ENCODE data around the gene GNG2. TPM values are rescaled to one million over a fixed set of nuclear protein-coding genes. Genes with fewer than 3 reads are reported as not detected.

The GNG2 gene
- total RNA-seq, 2 donors from 2014 or later = 47.9 to 51.6 TPM

DNA sequence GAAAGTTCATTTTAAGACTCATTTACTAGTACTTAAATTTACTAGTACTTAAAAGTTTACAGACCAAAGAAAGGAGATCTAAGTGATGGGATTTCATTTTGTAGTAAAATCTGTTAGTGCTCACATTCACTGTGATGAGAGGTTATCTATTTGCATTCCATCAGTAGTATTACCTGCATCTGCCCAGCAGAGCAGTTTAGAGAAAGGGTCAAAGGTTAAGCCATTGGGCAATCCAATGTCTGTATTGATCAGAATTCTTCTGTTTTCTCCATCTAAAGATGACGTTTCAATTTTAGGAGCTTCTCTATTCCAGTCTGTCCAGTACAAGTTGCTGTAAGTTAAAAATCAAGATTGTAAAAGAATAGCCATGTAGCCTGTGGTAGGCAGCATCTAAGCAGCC is 147.2 kb downstream of the GNG2 start:
- Mint-ChIP-seq H3K36me3 (ENCODE audit: low read depth) (peaks cover 68% of the 10 kb centered on the region), H3K4me3 (no peak overlapping the region)

DNA sequence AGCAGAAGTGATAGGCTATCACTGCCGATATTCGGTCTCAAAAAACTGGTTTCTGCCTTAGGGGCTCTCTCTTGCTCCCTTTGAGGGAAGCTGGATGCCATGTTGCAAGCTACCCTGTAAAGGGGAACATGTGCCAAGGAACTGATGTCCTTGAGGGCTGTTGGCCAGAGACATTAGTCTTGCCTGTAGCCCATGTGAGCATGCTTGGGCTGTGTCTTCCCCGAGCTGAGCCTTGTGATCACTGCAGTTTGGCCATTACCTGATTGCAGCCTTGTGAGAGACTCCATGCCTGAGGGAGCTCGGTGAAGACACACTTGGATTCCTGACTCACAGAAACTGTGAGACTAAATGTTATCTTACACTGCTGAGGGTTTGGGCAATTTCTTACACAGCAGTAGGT is 147.7 kb downstream of the GNG2 start:
- peaks cover 92% of the 10 kb centered on the region for H3K36me3 ChIP-seq (ENCODE audit: control insufficient read depth, insufficient read depth, low read length)
- Mint-ChIP-seq H3K4me3 (no peak overlapping the region), H3K9me3 (no peaks in the 10 kb centered on the region), H3K4me1 (peaks cover 19% of the 10 kb centered on the region), H3K36me3 (ENCODE audit: low read depth) (peaks cover 64% of the 10 kb centered on the region), H3K27ac (no peak overlapping the region), H3K27me3 (ENCODE audit: insufficient read depth) (no peaks in the 10 kb centered on the region)
- no peak for DNase-seq
- no peaks in the 10 kb centered on the region for H3K27me3 ChIP-seq (ENCODE audit: control insufficient read depth, insufficient read depth, low read length, poor library complexity, severe bottlenecking)
- TF ChIP-seq, protein P1, sequence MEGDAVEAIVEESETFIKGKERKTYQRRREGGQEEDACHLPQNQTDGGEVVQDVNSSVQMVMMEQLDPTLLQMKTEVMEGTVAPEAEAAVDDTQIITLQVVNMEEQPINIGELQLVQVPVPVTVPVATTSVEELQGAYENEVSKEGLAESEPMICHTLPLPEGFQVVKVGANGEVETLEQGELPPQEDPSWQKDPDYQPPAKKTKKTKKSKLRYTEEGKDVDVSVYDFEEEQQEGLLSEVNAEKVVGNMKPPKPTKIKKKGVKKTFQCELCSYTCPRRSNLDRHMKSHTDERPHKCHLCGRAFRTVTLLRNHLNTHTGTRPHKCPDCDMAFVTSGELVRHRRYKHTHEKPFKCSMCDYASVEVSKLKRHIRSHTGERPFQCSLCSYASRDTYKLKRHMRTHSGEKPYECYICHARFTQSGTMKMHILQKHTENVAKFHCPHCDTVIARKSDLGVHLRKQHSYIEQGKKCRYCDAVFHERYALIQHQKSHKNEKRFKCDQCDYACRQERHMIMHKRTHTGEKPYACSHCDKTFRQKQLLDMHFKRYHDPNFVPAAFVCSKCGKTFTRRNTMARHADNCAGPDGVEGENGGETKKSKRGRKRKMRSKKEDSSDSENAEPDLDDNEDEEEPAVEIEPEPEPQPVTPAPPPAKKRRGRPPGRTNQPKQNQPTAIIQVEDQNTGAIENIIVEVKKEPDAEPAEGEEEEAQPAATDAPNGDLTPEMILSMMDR (conservative IDR thresholded peaks at IDR 0.05) = no peak
- no peak overlapping the region for H3K9ac ChIP-seq (ENCODE audit: extremely low read depth, low read length, poor library complexity, severe bottlenecking)
- H3K27ac ChIP-seq (ENCODE audit: low read depth, low read length) = no peak overlapping the region
- H3K4me1 ChIP-seq (ENCODE audit: control insufficient read depth, insufficient read depth, low read length) = peaks cover 2% of the 10 kb centered on the region
- WGBS, 2 experiments (ENCODE audit: insufficient coverage in 1 of 2, insufficient read length in 1 of 2) = 85 to 94% methylated on average over 3 to 4 of the region's 4 CpGs
- no peak overlapping the region for H3K4me3 ChIP-seq (ENCODE audit: low read length)
- no peaks in the 10 kb centered on the region for H3K9me3 ChIP-seq (ENCODE audit: control insufficient read depth, low read length)

More for the DNA sequence above, 147.2 kb downstream of the GNG2 start:
- no peak overlapping the region for H3K27ac Mint-ChIP-seq
- 93% methylated on average over 1 of the region's 1 CpG; no CpG with 5 or more reads in 1 of the 2 experiments for WGBS, 2 experiments (ENCODE audit: insufficient coverage in 1 of 2, insufficient read length in 1 of 2)
- H3K9me3 Mint-ChIP-seq = no peaks in the 10 kb centered on the region
- Histone ChIP-seq H3K36me3 (ENCODE audit: control insufficient read depth, insufficient read depth, low read length) (peaks cover 97% of the 10 kb centered on the region), H3K4me1 (ENCODE audit: control insufficient read depth, insufficient read depth, low read length) (peaks cover 6% of the 10 kb centered on the region), H3K9me3 (ENCODE audit: control insufficient read depth, low read length) (no peaks in the 10 kb centered on the region), H3K9ac (ENCODE audit: extremely low read depth, low read length, poor library complexity, severe bottlenecking) (no peak overlapping the region), H3K27ac (ENCODE audit: low read depth, low read length) (no peak overlapping the region), H3K27me3 (ENCODE audit: control insufficient read depth, insufficient read depth, low read length, poor library complexity, severe bottlenecking) (no peaks in the 10 kb centered on the region), H3K4me3 (ENCODE audit: low read length) (no peak overlapping the region)
- TF ChIP-seq, protein P1 (conservative IDR thresholded peaks at IDR 0.05) = no peak
- no peak for DNase-seq
- no peaks in the 10 kb centered on the region for H3K27me3 Mint-ChIP-seq (ENCODE audit: insufficient read depth)
- H3K4me1 Mint-ChIP-seq = peaks cover 14% of the 10 kb centered on the region

DNA sequence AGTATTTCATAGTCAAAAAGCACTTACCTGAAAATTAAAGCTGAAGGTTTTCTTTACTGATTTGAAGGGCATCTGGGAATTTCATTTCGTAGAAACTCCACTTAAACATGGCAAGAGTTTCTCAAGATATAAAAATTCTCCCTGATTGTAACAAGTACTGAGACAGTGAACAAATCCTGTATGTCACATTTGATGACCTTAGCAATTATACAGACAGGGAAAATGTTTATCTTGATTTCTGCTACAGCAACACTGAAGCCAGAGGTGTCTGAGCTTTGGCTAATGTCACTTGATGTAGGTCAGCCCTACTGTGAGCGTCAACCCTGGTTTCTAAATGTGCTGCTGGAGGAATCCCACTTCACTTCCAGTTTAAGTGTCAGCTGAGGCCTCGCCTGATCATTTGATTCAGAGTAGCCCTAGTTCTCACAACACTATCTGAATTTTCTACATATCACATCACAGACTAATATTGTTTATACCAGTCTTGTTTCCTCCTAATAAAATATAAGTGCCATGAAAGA is 149.8 kb downstream of the GNG2 start:
- peaks cover 71% of the 10 kb centered on the region for H3K36me3 ChIP-seq (ENCODE audit: control insufficient read depth, insufficient read depth, low read length)
- no peaks in the 10 kb centered on the region for H3K9me3 ChIP-seq (ENCODE audit: control insufficient read depth, low read length)
- TF ChIP-seq, protein P1 (conservative IDR thresholded peaks at IDR 0.05) = no peak
- no peaks in the 10 kb centered on the region for H3K27me3 ChIP-seq (ENCODE audit: control insufficient read depth, insufficient read depth, low read length, poor library complexity, severe bottlenecking)
- no peak for DNase-seq
- Mint-ChIP-seq H3K27ac (no peak overlapping the region), H3K4me3 (no peak overlapping the region), H3K27me3 (ENCODE audit: insufficient read depth) (no peaks in the 10 kb centered on the region), H3K9me3 (no peaks in the 10 kb centered on the region), H3K4me1 (peaks cover 30% of the 10 kb centered on the region), H3K36me3 (ENCODE audit: low read depth) (peaks cover 45% of the 10 kb centered on the region)
- 96 to 98% methylated on average over 3 of the region's 3 CpGs for WGBS, 2 experiments (ENCODE audit: insufficient coverage in 1 of 2, insufficient read length in 1 of 2)
- no peak overlapping the region for H3K9ac ChIP-seq (ENCODE audit: extremely low read depth, low read length, poor library complexity, severe bottlenecking)
- no peaks in the 10 kb centered on the region for H3K4me1 ChIP-seq (ENCODE audit: control insufficient read depth, insufficient read depth, low read length)
- no peak overlapping the region for H3K27ac ChIP-seq (ENCODE audit: low read depth, low read length)
- no peak overlapping the region for H3K4me3 ChIP-seq (ENCODE audit: low read length)
